Frontal cortex (tissue), 1 donor: Measurements from ENCODE around the gene RFPL1. TPM values are rescaled to one million over a fixed set of nuclear protein-coding genes. Genes with fewer than 3 reads are reported as not detected.

Experiments used
- small RNA-seq: library from RNA; depleted of rRNA; stranded (forward); fragments of <200 nt; gene quantifications from one replicate; pipeline ENCODE3, GENCODE V24; 2014
- total RNA-seq: library from RNA; depleted of rRNA; stranded (reverse); fragments of >200 nt; gene quantifications from one replicate; pipeline ENCODE4 v1.2.3, GENCODE V29; 2014

RFPL1 gene
- total RNA-seq, 1 donor from 2014 or later, result under 0.01 TPM

Small RNA genes lying within 50 kb of the gene (small RNA-seq; reads per million reads assigned to genes)
- not detected for gene AC000041.1

Other genes starting within 250 kb of the RFPL1 start
- 33.8 TPM for gene EMID1, start 232.7 kb upstream of the RFPL1 start, total RNA-seq
- gene RHBDD3, start 170.6 kb upstream of the RFPL1 start, total RNA-seq, result 14.7 TPM
- 205 TPM for gene EWSR1, start 170.3 kb upstream of the RFPL1 start, total RNA-seq
- gene GAS2L1, start 131.9 kb upstream of the RFPL1 start, total RNA-seq, result 2.9 TPM
- 2.0 TPM for gene RASL10A, start 122.9 kb upstream of the RFPL1 start, total RNA-seq
- gene AP1B1, start 50.0 kb upstream of the RFPL1 start, total RNA-seq, result 44.8 TPM
- gene NEFH, start 41.6 kb downstream of the RFPL1 start, total RNA-seq, result 0.41 TPM
- gene THOC5, start 115.2 kb downstream of the RFPL1 start, total RNA-seq, result 33.0 TPM
- 84.4 TPM for gene NIPSNAP1, start 142.5 kb downstream of the RFPL1 start, total RNA-seq
- gene NF2, start 165.1 kb downstream of the RFPL1 start, total RNA-seq, result 41.2 TPM